ENCODE results near the gene RNF220.

Gene RNF220

DNA sequence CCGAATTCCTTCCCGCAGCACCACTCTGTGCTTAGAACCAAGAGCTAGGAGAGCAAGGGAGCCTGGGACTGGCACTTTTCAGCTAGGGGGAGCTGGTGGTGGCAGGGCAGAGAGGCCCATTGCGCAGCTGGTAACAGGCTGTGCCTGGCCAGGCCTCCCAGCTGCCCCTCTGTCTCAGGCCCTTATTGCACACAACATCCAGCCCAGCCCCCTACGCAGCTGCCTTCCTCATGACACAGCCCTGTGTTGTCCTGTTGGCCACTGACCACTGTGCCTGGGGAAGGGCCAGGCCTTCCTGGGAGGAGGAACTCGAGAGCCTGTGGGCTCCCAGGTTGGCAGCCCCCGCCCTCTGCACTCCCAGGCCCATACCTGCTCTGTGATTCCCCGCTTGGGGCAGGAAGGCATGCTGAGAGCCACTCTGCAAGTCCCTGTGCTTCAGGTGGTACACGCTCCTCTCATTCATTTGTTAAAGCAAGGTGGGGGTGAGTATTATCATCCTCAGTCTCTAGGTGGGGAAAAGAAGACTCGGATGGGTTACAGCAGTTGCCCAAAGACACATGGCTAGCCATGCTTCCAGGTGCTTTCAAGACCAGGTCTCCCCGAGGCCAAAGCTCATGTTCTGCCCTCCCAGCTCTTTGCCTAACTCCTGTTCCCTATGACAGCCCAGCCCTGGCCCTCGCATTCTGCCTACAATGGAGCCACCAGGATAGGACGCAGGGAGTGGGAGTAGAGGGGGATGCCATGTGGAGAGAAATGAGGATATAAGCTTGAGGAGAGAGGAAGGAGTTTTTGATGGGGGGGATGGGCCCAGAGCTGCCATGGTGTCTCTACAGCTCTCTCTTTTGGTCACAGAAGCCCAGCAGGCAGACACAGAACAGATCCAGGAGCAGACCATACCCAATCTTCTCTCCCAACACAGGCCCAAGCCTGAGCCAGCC lies 187.4 kb downstream of the RNF220 start:
- TF ChIP-seq ZNF10 (tag by site-specific recombination; IDR thresholded peaks at IDR 0.05) (no peak), ZNF423 (tag by site-specific recombination; IDR thresholded peaks at IDR 0.05) (no peak), ZEB2 (tag by site-specific recombination; IDR thresholded peaks at IDR 0.05) (no peak), ZSCAN30 (tag by site-specific recombination; IDR thresholded peaks at IDR 0.05) (no peak), EGR2 (tag by site-specific recombination; IDR thresholded peaks at IDR 0.05; ENCODE audit: low read depth) (0 out of 2 replicates have a peak, but pooled peaks have one; percentile 11)
- TF ChIP-seq, protein P1, sequence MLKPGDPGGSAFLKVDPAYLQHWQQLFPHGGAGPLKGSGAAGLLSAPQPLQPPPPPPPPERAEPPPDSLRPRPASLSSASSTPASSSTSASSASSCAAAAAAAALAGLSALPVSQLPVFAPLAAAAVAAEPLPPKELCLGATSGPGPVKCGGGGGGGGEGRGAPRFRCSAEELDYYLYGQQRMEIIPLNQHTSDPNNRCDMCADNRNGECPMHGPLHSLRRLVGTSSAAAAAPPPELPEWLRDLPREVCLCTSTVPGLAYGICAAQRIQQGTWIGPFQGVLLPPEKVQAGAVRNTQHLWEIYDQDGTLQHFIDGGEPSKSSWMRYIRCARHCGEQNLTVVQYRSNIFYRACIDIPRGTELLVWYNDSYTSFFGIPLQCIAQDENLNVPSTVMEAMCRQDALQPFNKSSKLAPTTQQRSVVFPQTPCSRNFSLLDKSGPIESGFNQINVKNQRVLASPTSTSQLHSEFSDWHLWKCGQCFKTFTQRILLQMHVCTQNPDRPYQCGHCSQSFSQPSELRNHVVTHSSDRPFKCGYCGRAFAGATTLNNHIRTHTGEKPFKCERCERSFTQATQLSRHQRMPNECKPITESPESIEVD (tag by site-specific recombination; IDR thresholded peaks at IDR 0.05), result no peak
- TF ChIP-seq, protein P2, sequence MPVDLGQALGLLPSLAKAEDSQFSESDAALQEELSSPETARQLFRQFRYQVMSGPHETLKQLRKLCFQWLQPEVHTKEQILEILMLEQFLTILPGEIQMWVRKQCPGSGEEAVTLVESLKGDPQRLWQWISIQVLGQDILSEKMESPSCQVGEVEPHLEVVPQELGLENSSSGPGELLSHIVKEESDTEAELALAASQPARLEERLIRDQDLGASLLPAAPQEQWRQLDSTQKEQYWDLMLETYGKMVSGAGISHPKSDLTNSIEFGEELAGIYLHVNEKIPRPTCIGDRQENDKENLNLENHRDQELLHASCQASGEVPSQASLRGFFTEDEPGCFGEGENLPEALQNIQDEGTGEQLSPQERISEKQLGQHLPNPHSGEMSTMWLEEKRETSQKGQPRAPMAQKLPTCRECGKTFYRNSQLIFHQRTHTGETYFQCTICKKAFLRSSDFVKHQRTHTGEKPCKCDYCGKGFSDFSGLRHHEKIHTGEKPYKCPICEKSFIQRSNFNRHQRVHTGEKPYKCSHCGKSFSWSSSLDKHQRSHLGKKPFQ (tag by site-specific recombination; IDR thresholded peaks at IDR 0.05), result no peak
- TF ChIP-seq, protein P3, sequence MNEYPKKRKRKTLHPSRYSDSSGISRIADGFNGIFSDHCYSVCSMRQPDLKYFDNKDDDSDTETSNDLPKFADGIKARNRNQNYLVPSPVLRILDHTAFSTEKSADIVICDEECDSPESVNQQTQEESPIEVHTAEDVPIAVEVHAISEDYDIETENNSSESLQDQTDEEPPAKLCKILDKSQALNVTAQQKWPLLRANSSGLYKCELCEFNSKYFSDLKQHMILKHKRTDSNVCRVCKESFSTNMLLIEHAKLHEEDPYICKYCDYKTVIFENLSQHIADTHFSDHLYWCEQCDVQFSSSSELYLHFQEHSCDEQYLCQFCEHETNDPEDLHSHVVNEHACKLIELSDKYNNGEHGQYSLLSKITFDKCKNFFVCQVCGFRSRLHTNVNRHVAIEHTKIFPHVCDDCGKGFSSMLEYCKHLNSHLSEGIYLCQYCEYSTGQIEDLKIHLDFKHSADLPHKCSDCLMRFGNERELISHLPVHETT (tag by site-specific recombination; IDR thresholded peaks at IDR 0.05), result no peak
- Histone ChIP-seq H3K27ac (ENCODE audit: extremely low read depth, low read depth, low read length) (no peak overlapping the region), H3K4me1 (ENCODE audit: control insufficient read depth, insufficient read depth, low read length) (no peaks in the 10 kb centered on the region), H3K4me3 (ENCODE audit: low read depth, low read length) (no peak overlapping the region), H3K9me3 (ENCODE audit: control insufficient read depth, insufficient read depth, low read depth, low read length) (no peaks in the 10 kb centered on the region), H3K36me3 (ENCODE audit: control insufficient read depth in 2 of 2, insufficient read depth in 1 of 2, low read length in 2 of 2) (no peaks in the 10 kb centered on the region)
- CTCF ChIA-PET, result interaction anchor here (0.5 to 4.8 kb wide), 7 partner anchors 16 to 552 kb away, joined by 3 to 90 read pairs (median 6); no protein-coding TSS in a partner anchor
- POLR2A ChIA-PET, result no interaction called here

DNA sequence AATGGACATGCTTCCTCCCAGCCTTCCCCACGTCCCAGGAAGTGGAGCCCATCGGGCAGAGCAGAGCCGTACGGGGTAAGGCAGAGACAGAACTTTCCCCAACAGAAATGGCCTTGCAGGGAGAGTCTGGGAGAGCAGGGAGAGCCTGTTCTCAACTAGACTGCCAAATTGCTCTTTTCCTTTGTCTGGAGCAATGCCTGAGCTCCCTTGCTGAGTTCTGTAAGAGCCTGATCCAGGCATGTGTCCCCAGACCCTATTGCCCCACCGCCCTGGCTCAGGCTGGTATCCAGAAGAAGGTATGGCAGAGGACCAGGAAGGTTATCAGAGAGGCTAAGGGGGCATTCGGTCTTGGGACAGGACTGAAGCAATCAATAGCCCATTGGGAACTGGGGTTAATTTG lies 189.3 kb downstream of the RNF220 start:
- H3K9me3 ChIP-seq (ENCODE audit: control insufficient read depth, insufficient read depth, low read depth, low read length), result no peaks in the 10 kb centered on the region
- POLR2A ChIA-PET, result interaction anchor here (1.4 kb wide), 1 partner anchor 38 kb away, joined by 5 read pairs; no protein-coding TSS in a partner anchor
- H3K27ac ChIP-seq (ENCODE audit: extremely low read depth, low read depth, low read length), result no peak overlapping the region
- H3K4me1 ChIP-seq (ENCODE audit: control insufficient read depth, insufficient read depth, low read length), result no peaks in the 10 kb centered on the region
- H3K4me3 ChIP-seq (ENCODE audit: low read depth, low read length), result no peak overlapping the region
- TF ChIP-seq KLF9 (tag by site-specific recombination; IDR thresholded peaks at IDR 0.05; ENCODE audit: low read depth), result no peak
- TF ChIP-seq, protein P4, sequence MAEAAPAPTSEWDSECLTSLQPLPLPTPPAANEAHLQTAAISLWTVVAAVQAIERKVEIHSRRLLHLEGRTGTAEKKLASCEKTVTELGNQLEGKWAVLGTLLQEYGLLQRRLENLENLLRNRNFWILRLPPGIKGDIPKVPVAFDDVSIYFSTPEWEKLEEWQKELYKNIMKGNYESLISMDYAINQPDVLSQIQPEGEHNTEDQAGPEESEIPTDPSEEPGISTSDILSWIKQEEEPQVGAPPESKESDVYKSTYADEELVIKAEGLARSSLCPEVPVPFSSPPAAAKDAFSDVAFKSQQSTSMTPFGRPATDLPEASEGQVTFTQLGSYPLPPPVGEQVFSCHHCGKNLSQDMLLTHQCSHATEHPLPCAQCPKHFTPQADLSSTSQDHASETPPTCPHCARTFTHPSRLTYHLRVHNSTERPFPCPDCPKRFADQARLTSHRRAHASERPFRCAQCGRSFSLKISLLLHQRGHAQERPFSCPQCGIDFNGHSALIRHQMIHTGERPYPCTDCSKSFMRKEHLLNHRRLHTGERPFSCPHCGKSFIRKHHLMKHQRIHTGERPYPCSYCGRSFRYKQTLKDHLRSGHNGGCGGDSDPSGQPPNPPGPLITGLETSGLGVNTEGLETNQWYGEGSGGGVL (tag by site-specific recombination; IDR thresholded peaks at IDR 0.05), result no peak
- TF ChIP-seq TCF7L2 (IDR thresholded peaks at IDR 0.05; ENCODE audit: borderline replicate concordance, low read depth, low read length), result no peak
- TF ChIP-seq, protein P5, sequence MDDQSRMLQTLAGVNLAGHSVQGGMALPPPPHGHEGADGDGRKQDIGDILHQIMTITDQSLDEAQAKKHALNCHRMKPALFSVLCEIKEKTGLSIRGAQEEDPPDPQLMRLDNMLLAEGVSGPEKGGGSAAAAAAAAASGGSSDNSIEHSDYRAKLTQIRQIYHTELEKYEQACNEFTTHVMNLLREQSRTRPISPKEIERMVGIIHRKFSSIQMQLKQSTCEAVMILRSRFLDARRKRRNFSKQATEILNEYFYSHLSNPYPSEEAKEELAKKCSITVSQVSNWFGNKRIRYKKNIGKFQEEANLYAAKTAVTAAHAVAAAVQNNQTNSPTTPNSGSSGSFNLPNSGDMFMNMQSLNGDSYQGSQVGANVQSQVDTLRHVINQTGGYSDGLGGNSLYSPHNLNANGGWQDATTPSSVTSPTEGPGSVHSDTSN (CRISPR knock-in tag; IDR thresholded peaks at IDR 0.05), result no peak
- TF ChIP-seq ZNF544 (tag by site-specific recombination; IDR thresholded peaks at IDR 0.05), result no peak
- TF ChIP-seq, protein P6, sequence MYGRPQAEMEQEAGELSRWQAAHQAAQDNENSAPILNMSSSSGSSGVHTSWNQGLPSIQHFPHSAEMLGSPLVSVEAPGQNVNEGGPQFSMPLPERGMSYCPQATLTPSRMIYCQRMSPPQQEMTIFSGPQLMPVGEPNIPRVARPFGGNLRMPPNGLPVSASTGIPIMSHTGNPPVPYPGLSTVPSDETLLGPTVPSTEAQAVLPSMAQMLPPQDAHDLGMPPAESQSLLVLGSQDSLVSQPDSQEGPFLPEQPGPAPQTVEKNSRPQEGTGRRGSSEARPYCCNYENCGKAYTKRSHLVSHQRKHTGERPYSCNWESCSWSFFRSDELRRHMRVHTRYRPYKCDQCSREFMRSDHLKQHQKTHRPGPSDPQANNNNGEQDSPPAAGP (tag by site-specific recombination; IDR thresholded peaks at IDR 0.05), result no peak
- TF ChIP-seq GLI4 (tag by site-specific recombination; IDR thresholded peaks at IDR 0.05), result no peak
- TF ChIP-seq ZBTB48 (tag by site-specific recombination; IDR thresholded peaks at IDR 0.05), result no peak
- TF ChIP-seq RBAK (tag by site-specific recombination; IDR thresholded peaks at IDR 0.05), result no peak
- no peak for TF ChIP-seq ZNF239 (tag by site-specific recombination; IDR thresholded peaks at IDR 0.05)
- no peak for TF ChIP-seq MZF1 (tag by site-specific recombination; IDR thresholded peaks at IDR 0.05; ENCODE audit: borderline replicate concordance)
- TF ChIP-seq ZNF555 (tag by site-specific recombination; conservative IDR thresholded peaks at IDR 0.05), result no peak
- CTCF ChIA-PET, result interaction anchor here (0.5 to 4.8 kb wide), 56 partner anchors 9 to 547 kb away, joined by 3 to 90 read pairs (median 4); no protein-coding TSS in a partner anchor
- no peaks in the 10 kb centered on the region for H3K36me3 ChIP-seq (ENCODE audit: control insufficient read depth in 2 of 2, insufficient read depth in 1 of 2, low read length in 2 of 2)
